Liver (tissue), 9 donors: Measurements from ENCODE around the gene KANTR. TPM values are rescaled to one million over a fixed set of nuclear protein-coding genes. Genes with fewer than 3 reads are reported as not detected.

Source experiments
- DNase-seq: peaks from one replicate; pipeline ENCODE4 v3.0.0-alpha.2; 2017; ENCODE audit warnings: low spot score
- H3K27ac ChIP-seq, 2 donors: one replicate each; pipeline ENCODE4 v1.7.0; 2013; ENCODE audit warnings: inconsistent platforms in 2 of 2, low read length in 2 of 2, control low read depth in 1 of 2, low read depth in 1 of 2, mild to moderate bottlenecking in 1 of 2
- H3K27me3 ChIP-seq, 4 donors: one replicate each; pipeline versions ENCODE4 v1.6.1 to v1.7.0; 2013; ENCODE audit warnings: low read length in 3 of 4, inconsistent platforms in 1 of 4, mild to moderate bottlenecking in 1 of 4, moderate library complexity in 1 of 4; ENCODE audit not compliant: control insufficient read depth in 4 of 4, insufficient read depth in 4 of 4
- H3K36me3 ChIP-seq, 4 donors: one replicate each; pipeline versions ENCODE4 v1.6.1 to v1.7.0; 2013; ENCODE audit warnings: low read length in 3 of 4, mild to moderate bottlenecking in 3 of 4, low read depth in 1 of 4, moderate library complexity in 1 of 4; ENCODE audit not compliant: control insufficient read depth in 4 of 4, insufficient read depth in 3 of 4
- H3K4me1 ChIP-seq, 4 donors: one replicate each; pipeline versions ENCODE4 v1.6.1 to v1.7.0; 2013; ENCODE audit warnings: low read length in 3 of 4, mild to moderate bottlenecking in 3 of 4, moderate library complexity in 1 of 4; ENCODE audit not compliant: control insufficient read depth in 4 of 4, insufficient read depth in 4 of 4
- H3K4me3 ChIP-seq, 3 donors: one replicate each; pipeline versions ENCODE4 v1.6.1 to v1.7.0; 2013; ENCODE audit warnings: low read length in 3 of 3, control low read depth in 1 of 3, low read depth in 1 of 3, mild to moderate bottlenecking in 1 of 3
- H3K9ac ChIP-seq, 2 donors: one replicate each; pipeline ENCODE4 v1.7.0; 2013; ENCODE audit warnings: low read length in 2 of 2, mild to moderate bottlenecking in 2 of 2, moderate library complexity in 2 of 2, control low read depth in 1 of 2, low read depth in 1 of 2
- H3K9me3 ChIP-seq, 4 donors: one replicate each; pipeline versions ENCODE4 v1.6.1 to v1.7.0; 2013; ENCODE audit warnings: low read length in 3 of 4; ENCODE audit not compliant: control insufficient read depth in 4 of 4
- EGR1 ChIP-seq, 2 donors: IDR thresholded peaks; 2 replicates each; pipeline ENCODE4 v1.6.1; 2016 to 2018; ENCODE audit warnings: antibody characterized with exemption in 2 of 2, low read depth in 2 of 2
- FOXA1 ChIP-seq: IDR thresholded peaks from 2 replicates; pipeline ENCODE4 v1.6.1; 2016; ENCODE audit warnings: antibody characterized with exemption
- FOXA2 ChIP-seq: IDR thresholded peaks from 2 replicates; pipeline ENCODE4 v1.6.1; 2016; ENCODE audit warnings: antibody characterized with exemption
- HNF4A ChIP-seq, 2 donors: conservative IDR thresholded peaks; 2 replicates each; pipeline ENCODE4 v1.6.1; 2016; ENCODE audit warnings: antibody characterized with exemption in 2 of 2, mild to moderate bottlenecking in 2 of 2
- JUND ChIP-seq, 2 donors: IDR thresholded peaks; 2 replicates each; pipeline ENCODE4 v1.6.1; 2016; ENCODE audit warnings: antibody characterized with exemption in 2 of 2
- NR2F2 ChIP-seq: IDR thresholded peaks from 2 replicates; pipeline ENCODE4 v1.6.1; 2016; ENCODE audit warnings: antibody characterized with exemption
- RAD21 ChIP-seq, 2 donors: IDR thresholded peaks; 2 replicates each; pipeline ENCODE4 v1.6.1; 2016; ENCODE audit warnings: antibody characterized with exemption in 2 of 2, mild to moderate bottlenecking in 2 of 2
- RXRA ChIP-seq, 2 donors: IDR thresholded peaks; 2 replicates each; pipeline ENCODE4 v1.6.1; 2017 to 2018; ENCODE audit warnings: antibody characterized with exemption in 2 of 2, mild to moderate bottlenecking in 1 of 2
- SP1 ChIP-seq: IDR thresholded peaks from 2 replicates; pipeline ENCODE4 v1.6.1; 2018; ENCODE audit warnings: antibody characterized with exemption, mild to moderate bottlenecking
- TAF1 ChIP-seq: conservative IDR thresholded peaks from 2 replicates; pipeline ENCODE4 v1.6.1; 2016; ENCODE audit warnings: antibody characterized with exemption, mild to moderate bottlenecking
- YY1 ChIP-seq: IDR thresholded peaks from 2 replicates; pipeline ENCODE4 v1.6.1; 2016; ENCODE audit warnings: antibody characterized with exemption, mild to moderate bottlenecking
- WGBS: extraction: QIAGEN DNeasy Blood & Tissue Kit; methylation state at CpG from one replicate; pipeline ENCODE4 v1.1.7; 2013; 5-methylcytosine and 5-hydroxymethylcytosine counted together
- polyA plus RNA-seq, 2 donors: library from polyadenylated mRNA; stranded (reverse) in 1 of 2; unstranded in 1 of 2; fragments of 200-250 nt in 1 of 2; fragments of >200 nt in 1 of 2; fragmentation: Nextera tagmentation in 1 of 2; extraction: Ambion mirVana in 1 of 2; gene quantifications; one replicate each; pipeline versions ENCODE4 v1.2.1 to v1.2.3, GENCODE V29; 2013 to 2015
- total RNA-seq, 2 donors: library from RNA; depleted of rRNA; stranded (reverse); fragments of >200 nt; gene quantifications; one replicate each; pipeline ENCODE4 v1.2.3, GENCODE V29; 2014
- TF ChIP-seq, protein P1 (sequence below): fragments of 150-350 bp; IDR thresholded peaks from 2 replicates; pipeline ENCODE4 v1.5.1; 2017; ENCODE audit warnings: improper control_type of control experiment, low read depth, low read length; ENCODE audit not compliant: missing input control
- TF ChIP-seq, protein P2 (sequence below): IDR thresholded peaks from 2 replicates; pipeline ENCODE4 v1.6.1; 2016; ENCODE audit warnings: antibody characterized with exemption
- TF ChIP-seq, protein P3 (sequence below): IDR thresholded peaks from 2 replicates; pipeline ENCODE4 v1.6.1; 2016; ENCODE audit warnings: antibody characterized with exemption
- TF ChIP-seq, protein P4 (sequence below): IDR thresholded peaks from 2 replicates; pipeline ENCODE4 v1.6.1; 2016; ENCODE audit warnings: antibody characterized with exemption
- donor health status: healthy.
- donor health status: healthy.
- donor health status: healthy.
- donor health status: healthy.
- donor health status: healthy.

The KANTR gene
- total and polyA plus RNA-seq, 4 donors: 0.44 to 13.6 (median 4.7) TPM

DNA sequence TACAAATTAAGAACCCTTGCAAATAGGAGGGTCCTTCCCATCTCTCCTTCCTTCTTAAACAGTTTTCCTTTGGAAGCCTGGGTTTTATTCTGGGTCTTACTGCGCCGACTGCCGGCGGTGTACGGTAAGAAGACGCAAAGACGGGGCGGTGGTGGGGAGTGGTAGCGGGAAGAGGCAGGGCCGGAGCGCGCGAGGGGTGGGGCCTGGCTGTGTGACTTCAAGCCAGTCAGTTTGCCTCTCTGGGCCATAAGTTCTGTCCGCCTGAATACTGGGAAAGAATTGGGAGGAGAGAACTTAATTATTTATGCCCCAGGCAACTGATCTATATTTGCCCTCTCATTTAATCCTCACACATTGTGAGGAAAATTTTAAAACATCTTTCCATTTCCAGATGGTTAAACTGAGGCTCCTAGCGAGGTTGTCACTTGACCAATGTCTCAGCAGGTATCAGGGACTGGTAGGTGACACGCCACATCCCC lies 726 bp upstream of the KANTR start:
- peak; percentile 73 for DNase-seq
- TF ChIP-seq, protein P1, sequence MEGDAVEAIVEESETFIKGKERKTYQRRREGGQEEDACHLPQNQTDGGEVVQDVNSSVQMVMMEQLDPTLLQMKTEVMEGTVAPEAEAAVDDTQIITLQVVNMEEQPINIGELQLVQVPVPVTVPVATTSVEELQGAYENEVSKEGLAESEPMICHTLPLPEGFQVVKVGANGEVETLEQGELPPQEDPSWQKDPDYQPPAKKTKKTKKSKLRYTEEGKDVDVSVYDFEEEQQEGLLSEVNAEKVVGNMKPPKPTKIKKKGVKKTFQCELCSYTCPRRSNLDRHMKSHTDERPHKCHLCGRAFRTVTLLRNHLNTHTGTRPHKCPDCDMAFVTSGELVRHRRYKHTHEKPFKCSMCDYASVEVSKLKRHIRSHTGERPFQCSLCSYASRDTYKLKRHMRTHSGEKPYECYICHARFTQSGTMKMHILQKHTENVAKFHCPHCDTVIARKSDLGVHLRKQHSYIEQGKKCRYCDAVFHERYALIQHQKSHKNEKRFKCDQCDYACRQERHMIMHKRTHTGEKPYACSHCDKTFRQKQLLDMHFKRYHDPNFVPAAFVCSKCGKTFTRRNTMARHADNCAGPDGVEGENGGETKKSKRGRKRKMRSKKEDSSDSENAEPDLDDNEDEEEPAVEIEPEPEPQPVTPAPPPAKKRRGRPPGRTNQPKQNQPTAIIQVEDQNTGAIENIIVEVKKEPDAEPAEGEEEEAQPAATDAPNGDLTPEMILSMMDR: peak; percentile 40
- TF ChIP-seq FOXA1 (no peak), RAD21 (IDR thresholded peaks at IDR 0.05) (peak; percentile 66 to 79), JUND (IDR thresholded peaks at IDR 0.05) (no peak), FOXA2 (no peak), YY1 (no peak), EGR1 (IDR thresholded peaks at IDR 0.05; ENCODE audit: low read depth in 2 of 2) (no peak)
- TF ChIP-seq, protein P2, sequence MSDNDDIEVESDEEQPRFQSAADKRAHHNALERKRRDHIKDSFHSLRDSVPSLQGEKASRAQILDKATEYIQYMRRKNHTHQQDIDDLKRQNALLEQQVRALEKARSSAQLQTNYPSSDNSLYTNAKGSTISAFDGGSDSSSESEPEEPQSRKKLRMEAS: no peak
- Histone ChIP-seq H3K4me1 (peaks cover 0 to 22% (median 8%) of the 10 kb centered on the region in 4 donors), H3K27me3 (no peaks in the 10 kb centered on the region), H3K9me3 (no peaks in the 10 kb centered on the region), H3K4me3 (peak overlapping the region; percentile 36 to 67 (median 66)), H3K9ac (peak overlapping the region; percentile 53 to 61), H3K27ac (peak overlapping the region; percentile 90), H3K36me3 (peaks cover 0 to 1% (median 0%) of the 10 kb centered on the region in 4 donors)
- under 1% methylated on average over 16 of the region's 16 CpGs for WGBS

DNA sequence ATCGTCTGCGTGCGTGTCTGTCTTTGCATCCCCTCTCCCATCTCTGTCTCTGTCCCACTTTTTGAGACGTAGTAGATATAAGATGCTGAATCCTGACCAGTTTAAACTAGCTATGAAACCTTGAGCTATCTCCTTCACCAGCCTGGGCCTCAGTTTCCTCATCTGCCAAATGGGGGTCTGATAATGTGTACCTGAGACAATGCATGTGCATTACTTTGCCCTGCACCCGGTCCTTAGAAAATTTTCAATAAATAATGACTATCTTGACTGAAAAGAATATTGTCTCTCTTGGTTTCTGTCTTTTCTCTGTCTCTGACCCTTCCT lies 602 bp downstream of the KANTR start:
- H3K9me3 ChIP-seq: no peaks in the 10 kb centered on the region
- H3K36me3 ChIP-seq: peaks cover 0 to 2% (median 0%) of the 10 kb centered on the region in 4 donors
- peak overlapping the region; percentile 70 to 84 (median 78) for H3K4me3 ChIP-seq
- TF ChIP-seq YY1 (no peak), HNF4A (conservative IDR thresholded peaks at IDR 0.05) (no peak), SP1 (no peak), NR2F2 (no peak), RXRA (IDR thresholded peaks at IDR 0.05) (no peak)
- TF ChIP-seq, protein P2: no peak
- TF ChIP-seq, protein P1: no peak
- no peaks in the 10 kb centered on the region for H3K27me3 ChIP-seq
- H3K9ac ChIP-seq: peak overlapping the region; percentile 32 to 62
- peak overlapping the region; percentile 90 for H3K27ac ChIP-seq
- no peak for DNase-seq
- H3K4me1 ChIP-seq: peaks cover 0 to 12% (median 8%) of the 10 kb centered on the region in 4 donors
- 0% methylated on average over 5 of the region's 5 CpGs for WGBS

DNA sequence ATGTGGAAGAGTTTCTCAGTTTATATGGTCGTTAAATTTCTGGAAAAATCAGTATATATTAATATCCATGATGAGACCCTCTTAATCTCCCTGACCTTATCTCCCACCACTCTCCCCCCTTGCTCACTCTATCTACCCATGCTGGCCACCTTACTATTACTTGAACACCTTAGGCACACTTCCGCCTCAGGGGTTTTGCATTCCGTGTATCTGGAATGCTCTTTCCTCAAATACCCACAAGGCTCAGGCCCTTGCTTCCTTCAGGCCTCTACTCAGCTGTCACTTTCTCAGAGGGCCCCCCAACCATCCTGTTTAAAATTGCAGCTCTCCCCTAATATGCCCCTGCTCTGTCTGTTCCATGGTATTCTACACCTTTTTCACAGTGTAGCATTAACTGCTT lies 1.9 kb downstream of the KANTR start:
- WGBS: 92% methylated on average over 3 of the region's 3 CpGs
- Histone ChIP-seq H3K27ac (no peak overlapping the region), H3K4me1 (peaks cover 0 to 12% (median 8%) of the 10 kb centered on the region in 4 donors), H3K36me3 (peaks cover 0 to 3% (median 0%) of the 10 kb centered on the region in 4 donors), H3K4me3 (no peak overlapping the region), H3K9me3 (no peaks in the 10 kb centered on the region), H3K9ac (no peak overlapping the region), H3K27me3 (no peaks in the 10 kb centered on the region)
- no peak for DNase-seq
- no peak for TF ChIP-seq RXRA (IDR thresholded peaks at IDR 0.05)
- TF ChIP-seq, protein P3, sequence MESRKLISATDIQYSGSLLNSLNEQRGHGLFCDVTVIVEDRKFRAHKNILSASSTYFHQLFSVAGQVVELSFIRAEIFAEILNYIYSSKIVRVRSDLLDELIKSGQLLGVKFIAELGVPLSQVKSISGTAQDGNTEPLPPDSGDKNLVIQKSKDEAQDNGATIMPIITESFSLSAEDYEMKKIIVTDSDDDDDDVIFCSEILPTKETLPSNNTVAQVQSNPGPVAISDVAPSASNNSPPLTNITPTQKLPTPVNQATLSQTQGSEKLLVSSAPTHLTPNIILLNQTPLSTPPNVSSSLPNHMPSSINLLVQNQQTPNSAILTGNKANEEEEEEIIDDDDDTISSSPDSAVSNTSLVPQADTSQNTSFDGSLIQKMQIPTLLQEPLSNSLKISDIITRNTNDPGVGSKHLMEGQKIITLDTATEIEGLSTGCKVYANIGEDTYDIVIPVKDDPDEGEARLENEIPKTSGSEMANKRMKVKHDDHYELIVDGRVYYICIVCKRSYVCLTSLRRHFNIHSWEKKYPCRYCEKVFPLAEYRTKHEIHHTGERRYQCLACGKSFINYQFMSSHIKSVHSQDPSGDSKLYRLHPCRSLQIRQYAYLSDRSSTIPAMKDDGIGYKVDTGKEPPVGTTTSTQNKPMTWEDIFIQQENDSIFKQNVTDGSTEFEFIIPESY: no peak
- no peak for TF ChIP-seq RAD21 (IDR thresholded peaks at IDR 0.05)
- TF ChIP-seq FOXA2: no peak
- TF ChIP-seq JUND (IDR thresholded peaks at IDR 0.05): no peak
- TF ChIP-seq FOXA1: no peak
- TF ChIP-seq TAF1: no peak
- TF ChIP-seq, protein P1: no peak
- TF ChIP-seq HNF4A (conservative IDR thresholded peaks at IDR 0.05): no peak
- TF ChIP-seq EGR1 (IDR thresholded peaks at IDR 0.05; ENCODE audit: low read depth in 2 of 2): no peak
- TF ChIP-seq YY1: no peak
- no peak for TF ChIP-seq NR2F2
- TF ChIP-seq, protein P4, sequence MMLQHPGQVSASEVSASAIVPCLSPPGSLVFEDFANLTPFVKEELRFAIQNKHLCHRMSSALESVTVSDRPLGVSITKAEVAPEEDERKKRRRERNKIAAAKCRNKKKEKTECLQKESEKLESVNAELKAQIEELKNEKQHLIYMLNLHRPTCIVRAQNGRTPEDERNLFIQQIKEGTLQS: no peak
- TF ChIP-seq, protein P2: no peak
- TF ChIP-seq SP1: no peak
